Ectodermal cell (in vitro differentiated cells): ENCODE results near the gene LRRTM3.

Experiments
- H3K27ac ChIP-seq: 2 replicates; pipeline ENCODE4 v1.7.0; 2013; ENCODE audit warnings: mild to moderate bottlenecking, low read depth, low read length; ENCODE audit not compliant: insufficient read depth, poor library complexity, severe bottlenecking
- H3K27me3 ChIP-seq: 2 replicates; pipeline ENCODE4 v1.7.0; 2013; ENCODE audit warnings: mild to moderate bottlenecking, low read length; ENCODE audit not compliant: insufficient read depth, control insufficient read depth, poor library complexity, severe bottlenecking
- H3K36me3 ChIP-seq: one replicate; pipeline ENCODE4 v1.7.0; 2013; ENCODE audit warnings: low read length; ENCODE audit not compliant: control insufficient read depth, insufficient read depth
- H3K4me1 ChIP-seq: one replicate; pipeline ENCODE4 v1.7.0; 2013; ENCODE audit warnings: low read length; ENCODE audit not compliant: control insufficient read depth, insufficient read depth
- H3K4me3 ChIP-seq: 2 replicates; pipeline ENCODE4 v1.7.0; 2013; ENCODE audit warnings: low read depth, low read length, control low read depth; ENCODE audit not compliant: insufficient read depth
- H3K9me3 ChIP-seq: 2 replicates; pipeline ENCODE4 v1.7.0; 2013; ENCODE audit warnings: mild to moderate bottlenecking, low read length, moderate library complexity; ENCODE audit not compliant: control insufficient read depth
- WGBS, 2 experiments: methylation state at CpG; one replicate each; pipeline ENCODE4 v1.1.7; 2013; ENCODE audit warnings: missing lambda C conversion rate in 2 of 2; 5-methylcytosine and 5-hydroxymethylcytosine counted together

The LRRTM3 gene

DNA sequence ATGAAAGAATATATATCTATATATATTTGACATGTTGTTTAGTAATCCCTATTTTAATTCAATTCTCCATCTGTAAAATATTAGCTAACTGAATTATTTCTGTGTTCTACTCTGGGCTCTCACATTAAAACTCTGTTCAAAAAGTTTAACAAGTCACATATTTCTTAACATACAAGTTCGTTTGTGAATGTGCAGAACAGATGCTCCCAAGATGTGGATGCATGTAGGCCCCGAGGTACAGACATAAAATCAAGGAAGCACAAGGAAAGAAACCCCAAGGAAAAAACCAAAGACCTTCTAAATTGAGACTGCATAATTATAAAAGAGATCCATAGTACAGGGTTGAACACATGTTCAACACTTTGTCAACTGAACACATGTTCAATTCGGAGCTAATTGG is 175.1 kb downstream of the LRRTM3 start:
- 97 to 100% methylated on average over 2 to 3 of the region's 3 CpGs for WGBS, 2 experiments
- H3K4me3 ChIP-seq, result no peak overlapping the region

DNA sequence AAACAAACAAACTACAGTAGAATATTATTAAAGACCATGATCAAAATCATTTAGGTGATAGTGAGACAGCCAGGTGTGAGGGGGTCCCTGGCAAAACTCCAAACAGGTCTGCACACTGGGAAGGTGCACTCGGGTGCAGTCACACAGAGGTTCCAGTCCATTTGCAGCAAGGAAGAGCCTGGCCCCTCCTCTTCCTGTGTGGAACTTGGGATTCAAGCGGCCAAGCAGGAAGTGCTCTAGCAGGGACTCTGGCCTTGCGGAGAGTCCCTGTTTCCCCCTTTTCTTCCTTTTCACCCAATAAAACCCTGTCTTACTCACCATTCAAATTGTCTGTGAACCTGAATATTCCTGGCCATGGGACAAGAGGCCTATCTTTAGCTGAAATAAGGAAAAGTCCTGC is 181.8 kb downstream of the LRRTM3 start:
- Histone ChIP-seq H3K4me3 (no peak overlapping the region), H3K27me3 (no peaks in the 10 kb centered on the region), H3K27ac (no peak overlapping the region), H3K36me3 (no peaks in the 10 kb centered on the region), H3K9me3 (no peaks in the 10 kb centered on the region), H3K4me1 (no peaks in the 10 kb centered on the region)
- WGBS, 2 experiments, result 87 to 92% methylated on average over 3 of the region's 3 CpGs

More for the DNA sequence above, 175.1 kb downstream of the LRRTM3 start:
- Histone ChIP-seq H3K36me3 (no peaks in the 10 kb centered on the region), H3K4me1 (no peaks in the 10 kb centered on the region), H3K9me3 (no peaks in the 10 kb centered on the region), H3K27me3 (no peaks in the 10 kb centered on the region), H3K27ac (no peak overlapping the region)

DNA sequence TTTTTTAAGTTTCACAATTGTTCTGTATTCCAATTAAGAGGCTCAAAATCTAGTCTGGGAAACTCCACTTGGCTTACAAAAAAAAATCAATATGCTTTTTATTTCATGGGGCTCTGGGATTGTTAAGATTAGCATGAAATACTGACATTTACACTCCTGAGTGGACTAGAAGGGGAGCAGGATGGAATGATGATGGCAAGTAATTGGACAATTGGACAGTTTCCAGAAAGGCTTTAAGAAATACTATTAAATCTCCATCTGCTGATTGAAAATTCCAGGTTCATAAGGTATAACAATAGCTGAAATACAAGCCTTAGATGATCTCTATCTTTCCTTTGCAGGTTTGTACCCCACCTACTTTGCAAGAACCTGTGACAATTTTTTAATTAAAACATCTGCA is 184.4 kb downstream of the LRRTM3 start:
- H3K9me3 ChIP-seq, result no peaks in the 10 kb centered on the region
- no peak overlapping the region for H3K27ac ChIP-seq
- H3K36me3 ChIP-seq, result no peaks in the 10 kb centered on the region
- no peak overlapping the region for H3K4me3 ChIP-seq
- no peaks in the 10 kb centered on the region for H3K27me3 ChIP-seq
- no peaks in the 10 kb centered on the region for H3K4me1 ChIP-seq

DNA sequence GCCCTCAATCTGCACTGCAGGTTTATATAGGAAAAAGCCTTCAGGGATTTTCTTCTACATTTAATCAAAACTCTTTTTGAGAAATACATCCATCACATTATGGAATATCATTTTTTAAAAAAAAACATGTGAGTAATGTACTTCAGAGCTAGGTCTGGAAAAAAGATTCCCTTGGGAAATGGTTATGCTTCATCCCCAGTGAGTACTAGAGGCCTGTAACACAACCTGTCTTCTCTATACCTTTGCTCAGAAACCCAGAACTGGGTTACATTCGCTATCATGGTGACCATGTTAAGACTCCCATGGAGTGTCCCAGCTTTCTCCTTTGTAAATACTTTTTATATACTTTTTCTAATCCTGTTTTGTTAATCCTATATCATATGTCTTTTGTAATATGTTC is 186.9 kb downstream of the LRRTM3 start:
- Histone ChIP-seq H3K27ac (no peak overlapping the region), H3K4me3 (no peak overlapping the region), H3K9me3 (no peaks in the 10 kb centered on the region), H3K4me1 (no peaks in the 10 kb centered on the region), H3K36me3 (no peaks in the 10 kb centered on the region), H3K27me3 (no peaks in the 10 kb centered on the region)
- WGBS, 2 experiments, result 88 to 100% methylated on average over 1 of the region's 1 CpG

DNA sequence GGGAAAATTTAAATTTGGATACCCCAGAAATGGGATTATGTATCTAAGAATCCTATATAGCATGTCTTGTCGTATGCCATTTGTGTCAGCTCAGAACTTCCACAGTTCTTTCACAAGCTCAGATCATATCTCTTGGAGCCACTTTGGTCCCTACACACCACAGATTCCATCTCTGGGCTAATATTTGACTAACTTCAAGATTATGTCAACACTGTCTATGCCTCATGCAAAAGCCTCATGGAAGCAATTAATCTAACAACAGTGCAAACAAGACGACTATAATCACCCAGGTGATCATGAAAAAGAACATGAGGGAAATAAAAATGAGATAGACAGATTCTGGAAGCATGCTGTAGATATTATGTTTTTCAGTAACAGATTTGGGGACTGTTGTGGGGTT is 189.1 kb downstream of the LRRTM3 start:
- H3K9me3 ChIP-seq, result no peaks in the 10 kb centered on the region
- WGBS, 2 experiments, result 89 to 91% methylated on average over 2 of the region's 2 CpGs
- H3K27me3 ChIP-seq, result no peaks in the 10 kb centered on the region
- H3K36me3 ChIP-seq, result no peaks in the 10 kb centered on the region
- H3K27ac ChIP-seq, result no peak overlapping the region
- no peaks in the 10 kb centered on the region for H3K4me1 ChIP-seq
- no peak overlapping the region for H3K4me3 ChIP-seq

DNA sequence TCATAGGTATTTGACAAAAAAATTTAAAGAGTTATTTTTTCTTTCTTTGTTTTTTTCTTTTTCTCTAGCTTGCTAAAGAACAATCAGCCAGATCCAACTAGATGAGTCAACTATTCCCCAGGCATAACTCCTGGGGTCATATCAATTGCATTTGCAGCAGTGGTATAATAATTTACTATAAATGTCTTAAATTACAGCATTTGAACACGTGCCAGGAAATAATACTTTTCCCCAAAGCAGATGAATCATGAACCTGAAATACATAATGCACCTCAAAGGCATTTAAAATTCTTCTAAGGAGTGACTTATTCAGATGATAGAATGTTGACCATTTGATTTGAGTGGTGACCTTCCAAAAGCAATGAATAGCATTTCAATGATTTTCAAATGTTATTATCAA is 190.1 kb downstream of the LRRTM3 start:
- Histone ChIP-seq H3K27ac (no peak overlapping the region), H3K4me3 (no peak overlapping the region), H3K27me3 (no peaks in the 10 kb centered on the region), H3K9me3 (no peaks in the 10 kb centered on the region), H3K4me1 (no peaks in the 10 kb centered on the region), H3K36me3 (no peaks in the 10 kb centered on the region)
- WGBS, 2 experiments, result 100% methylated on average over 1 of the region's 1 CpG; no CpG with 5 or more reads in 1 of the 2 experiments

DNA sequence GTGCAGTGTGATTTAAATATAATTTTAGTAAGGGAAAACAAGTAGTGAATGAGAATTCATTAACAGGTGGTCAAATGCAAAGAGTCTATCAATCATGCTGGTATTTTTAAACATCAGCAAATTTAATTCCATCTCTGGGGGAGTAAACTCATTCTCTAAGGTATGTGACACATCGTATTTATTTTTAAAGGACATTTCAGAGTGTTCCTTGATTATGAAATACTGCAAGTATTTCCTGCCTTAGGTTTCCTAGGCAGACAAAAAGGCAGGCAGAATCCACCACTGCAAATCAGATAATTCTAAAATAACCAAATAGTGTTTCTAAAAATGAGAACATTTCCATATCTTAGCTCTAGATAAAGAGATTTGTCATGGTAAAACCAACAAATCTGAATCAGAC is 193.8 kb downstream of the LRRTM3 start:
- Histone ChIP-seq H3K4me1 (no peaks in the 10 kb centered on the region), H3K27me3 (no peaks in the 10 kb centered on the region), H3K4me3 (no peak overlapping the region), H3K27ac (no peak overlapping the region), H3K9me3 (no peaks in the 10 kb centered on the region), H3K36me3 (no peaks in the 10 kb centered on the region)
- 100% methylated on average over 1 of the region's 1 CpG; no CpG with 5 or more reads in 1 of the 2 experiments for WGBS, 2 experiments

DNA sequence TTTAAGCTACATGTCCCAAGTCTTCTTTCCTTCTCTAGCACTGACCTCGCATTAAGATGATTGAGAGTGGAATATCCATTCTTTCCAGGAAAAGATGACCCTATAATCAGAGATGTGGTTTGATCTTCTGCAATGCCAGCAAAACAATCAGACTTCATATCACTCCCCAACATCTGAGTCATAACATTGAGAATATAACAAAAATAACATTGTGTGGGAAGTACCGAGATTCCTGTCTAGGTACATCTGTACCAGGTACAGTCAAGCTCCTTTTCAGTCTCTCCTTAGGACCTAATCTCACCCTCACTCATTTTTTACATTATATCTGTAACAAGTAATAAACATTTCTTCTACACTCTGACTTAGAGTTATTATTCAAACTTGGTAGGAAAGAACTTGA is 201.6 kb downstream of the LRRTM3 start:
- 89 to 100% methylated on average over 1 to 2 of the region's 2 CpGs for WGBS, 2 experiments

DNA sequence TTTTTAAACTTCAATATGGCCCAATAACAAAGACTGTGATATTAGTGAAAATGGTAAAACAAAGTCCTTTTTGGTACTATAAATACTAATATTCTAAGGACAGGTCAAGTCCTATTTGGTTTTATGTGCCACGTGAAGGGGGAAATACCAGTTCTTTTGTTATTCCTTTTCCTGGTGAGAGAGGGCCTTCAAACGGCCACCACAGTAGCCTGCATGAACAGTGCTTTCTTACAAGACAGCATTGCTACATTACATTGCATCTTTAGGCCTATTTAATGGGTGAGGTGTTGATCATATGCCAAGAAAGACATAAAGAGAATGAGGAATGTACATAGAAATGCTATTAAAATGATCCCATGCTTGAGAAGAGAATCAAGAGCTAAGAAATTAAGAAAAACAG is 214.8 kb downstream of the LRRTM3 start:
- H3K27me3 ChIP-seq, result no peaks in the 10 kb centered on the region
- H3K27ac ChIP-seq, result no peak overlapping the region

More for the DNA sequence above, 201.6 kb downstream of the LRRTM3 start:
- H3K9me3 ChIP-seq, result no peaks in the 10 kb centered on the region
- no peaks in the 10 kb centered on the region for H3K27me3 ChIP-seq
- no peak overlapping the region for H3K4me3 ChIP-seq
- no peak overlapping the region for H3K27ac ChIP-seq
- no peaks in the 10 kb centered on the region for H3K4me1 ChIP-seq
- H3K36me3 ChIP-seq, result no peaks in the 10 kb centered on the region

DNA sequence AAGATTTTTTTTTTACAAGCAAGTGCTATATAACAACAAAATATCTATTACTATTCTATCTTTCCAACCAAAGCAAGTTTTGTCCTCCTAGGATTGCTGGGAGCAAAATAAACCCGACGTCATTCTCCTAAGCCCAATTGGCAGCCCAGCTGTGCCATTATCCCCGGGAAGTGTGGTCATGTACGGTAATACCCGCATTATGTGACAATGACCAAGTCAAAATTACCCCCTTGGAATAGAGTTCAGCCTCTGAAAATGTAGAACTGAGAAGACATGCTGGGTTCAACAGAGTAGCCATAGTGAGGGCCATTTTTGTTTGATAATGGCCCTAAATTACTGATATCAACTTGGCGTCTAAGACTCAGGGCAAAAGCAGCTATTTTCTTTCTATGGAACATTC is 215.5 kb downstream of the LRRTM3 start:
- H3K36me3 ChIP-seq, result no peaks in the 10 kb centered on the region
- no peak overlapping the region for H3K27ac ChIP-seq
- H3K4me1 ChIP-seq, result no peaks in the 10 kb centered on the region
- no peaks in the 10 kb centered on the region for H3K9me3 ChIP-seq
- no peaks in the 10 kb centered on the region for H3K27me3 ChIP-seq
- 90 to 96% methylated on average over 5 to 6 of the region's 6 CpGs for WGBS, 2 experiments
- no peak overlapping the region for H3K4me3 ChIP-seq

More for the DNA sequence above, 214.8 kb downstream of the LRRTM3 start:
- H3K9me3 ChIP-seq, result no peaks in the 10 kb centered on the region
- H3K4me3 ChIP-seq, result no peak overlapping the region
- WGBS, 2 experiments, result 25 to 30% methylated on average over 2 of the region's 2 CpGs
- no peaks in the 10 kb centered on the region for H3K4me1 ChIP-seq
- H3K36me3 ChIP-seq, result no peaks in the 10 kb centered on the region

DNA sequence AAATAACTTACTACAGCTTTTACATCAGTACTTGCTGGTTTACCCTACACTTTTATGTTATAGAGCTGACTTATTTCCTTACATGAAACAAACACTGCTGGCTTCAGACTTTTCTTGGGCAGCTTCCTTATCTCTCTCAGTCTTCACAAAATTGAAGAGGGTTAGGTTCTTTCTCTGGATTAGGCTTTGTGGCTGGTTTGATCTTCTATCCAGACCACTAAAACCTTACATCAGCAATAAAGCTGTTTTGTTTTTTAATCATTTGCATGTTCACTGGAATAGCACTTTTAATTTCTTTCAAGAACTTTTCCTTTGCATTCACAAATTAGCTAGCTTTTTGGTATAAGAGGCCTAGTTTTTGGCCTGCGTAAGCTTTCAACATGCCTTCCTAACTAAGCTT is 218.7 kb downstream of the LRRTM3 start:
- 91 to 100% methylated on average over 1 of the region's 1 CpG for WGBS, 2 experiments
- H3K4me1 ChIP-seq, result no peaks in the 10 kb centered on the region
- H3K36me3 ChIP-seq, result no peaks in the 10 kb centered on the region
- no peaks in the 10 kb centered on the region for H3K9me3 ChIP-seq
- H3K27ac ChIP-seq, result no peak overlapping the region
- no peak overlapping the region for H3K4me3 ChIP-seq
- H3K27me3 ChIP-seq, result no peaks in the 10 kb centered on the region
